Vagina (tissue), 2 donors: ENCODE data around the gene PGC.

Experiments
- CTCF ChIP-seq, 3 experiments: fragments of 450-650 bp in 2 of 3; fragments of 200-600 bp in 1 of 3; sonication (generic) in 1 of 3; IDR thresholded peaks; one replicate each; pipeline ENCODE4 v1.5.1; 2017 to 2019; ENCODE audit warnings: antibody characterized with exemption in 3 of 3, mild to moderate bottlenecking in 2 of 3, moderate library complexity in 2 of 3
- POLR2A ChIP-seq, 2 donors: fragments of 450-650 bp; IDR thresholded peaks; one replicate each; pipeline ENCODE4 v1.6.1; 2017; ENCODE audit warnings: antibody characterized with exemption in 2 of 2, mild to moderate bottlenecking in 2 of 2, moderate library complexity in 2 of 2
- POLR2AphosphoS5 ChIP-seq, 2 donors: sonication (generic); formaldehyde crosslinking; IDR thresholded peaks; one replicate each; pipeline ENCODE4 v1.9.0; 2017; ENCODE audit warnings: antibody characterized with exemption in 2 of 2, mild to moderate bottlenecking in 2 of 2, low read depth in 1 of 2; ENCODE audit not compliant: insufficient read depth in 1 of 2

- TF ChIP-seq CTCF (IDR thresholded peaks at IDR 0.05), result no peak
- no peak for TF ChIP-seq POLR2A (IDR thresholded peaks at IDR 0.05)
- no peak for TF ChIP-seq POLR2AphosphoS5 (IDR thresholded peaks at IDR 0.05; ENCODE audit: insufficient read depth in 1 of 2, low read depth in 1 of 2)
Observed at GRCh38 chr6:41705311-41705995, 41.7 kb downstream of the PGC start.
